CD4-positive, alpha-beta T cell treated with Interleukin-21 for 1 hour (primary cell): ENCODE measurements around the gene YBX1.
A peak's percentile ranks its signal among the peaks of the same experiment; 100 is the strongest.
"Not testable (repeated sequence)": the region's sequence is repeated elsewhere in the genome, so short reads cannot be mapped to it uniquely, and the experiment has no call there.

Experiments used
- DNase-seq: peaks from one replicate; pipeline ENCODE4 v3.0.0-alpha.2; 2020

Gene YBX1

GRCh38 chr1:42681741-42682483, at the start of gene YBX1:
Gene YBX1, plus strand, starts transcription at chr1:42682418. Its CDS starts 148 bp downstream, at chr1:42682566.
- DNase-seq: peak; percentile 99

- DNase-seq: no peak
Observed at GRCh38 chr1:42639116-42639515, 43.1 kb upstream of the YBX1 start.

DNA sequence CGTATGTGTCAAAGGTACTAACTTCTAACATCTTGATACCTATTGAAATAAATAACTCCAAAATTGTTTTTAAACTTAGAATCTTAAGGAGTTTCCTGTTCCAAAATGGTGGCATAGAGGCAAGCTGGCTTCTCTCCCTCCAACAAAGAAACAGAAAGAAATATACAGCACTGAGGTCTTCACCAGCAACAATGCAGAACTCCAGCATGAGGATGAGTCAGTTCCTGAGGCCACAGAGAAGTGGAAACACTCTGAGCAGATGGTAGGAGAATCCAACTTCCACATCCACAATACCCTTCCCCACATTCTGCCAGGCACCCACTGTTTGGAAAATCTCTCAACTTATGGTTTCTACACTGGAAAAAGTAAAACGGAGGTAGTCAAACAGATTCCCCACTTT, 36.2 kb upstream of the YBX1 start:
- DNase-seq: no peak

DNA sequence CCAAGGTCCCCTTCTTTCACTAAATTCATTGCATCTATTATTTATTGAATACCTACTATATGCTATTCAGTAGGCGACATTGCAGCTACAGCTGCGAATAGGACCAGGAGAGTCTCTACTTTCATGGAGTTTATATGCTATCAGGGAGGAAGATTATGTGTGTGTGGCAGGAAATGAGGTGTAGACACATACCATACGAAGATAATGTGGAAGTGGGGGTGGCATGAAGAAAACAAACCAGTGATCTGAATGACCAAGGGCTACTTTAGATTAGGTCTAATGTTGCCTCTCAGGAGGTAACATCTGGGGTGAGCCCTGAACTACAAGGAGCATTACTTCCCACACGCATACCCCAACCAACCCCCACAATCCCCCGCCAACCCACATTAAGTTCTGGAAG, 25.0 kb upstream of the YBX1 start:
- no peak for DNase-seq

- DNase-seq: peak; percentile 93
Observed at GRCh38 chr1:42657981-42658876, 24.0 kb upstream of the YBX1 start, which contains the start of gene PPIH. Gene PPIH, plus strand, starts transcription at chr1:42658423. Its CDS starts 24 bp downstream, at chr1:42658447.

DNA sequence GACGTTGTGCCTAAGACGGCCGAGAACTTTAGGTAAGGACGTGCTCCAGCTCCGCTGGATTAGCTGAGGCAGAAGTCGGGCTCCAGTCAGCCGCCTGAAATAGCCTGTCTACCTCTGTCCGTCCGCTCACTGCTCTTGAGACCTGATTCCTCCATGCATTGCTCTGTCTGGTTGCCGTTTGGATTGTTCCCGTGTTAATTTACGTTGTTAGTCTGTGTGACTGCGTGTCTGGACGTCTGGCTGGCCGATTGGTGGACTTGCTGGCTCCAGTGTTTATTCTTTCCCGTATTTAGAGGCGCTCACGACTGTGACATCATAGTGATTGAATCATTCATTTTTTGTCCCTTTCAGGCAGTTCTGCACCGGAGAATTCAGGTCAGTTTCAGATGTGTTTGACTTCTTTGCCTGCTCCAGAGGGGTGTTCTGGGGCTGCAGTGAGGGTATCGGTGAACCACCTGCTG, 23.3 kb upstream of the YBX1 start:
- no peak for DNase-seq

DNA sequence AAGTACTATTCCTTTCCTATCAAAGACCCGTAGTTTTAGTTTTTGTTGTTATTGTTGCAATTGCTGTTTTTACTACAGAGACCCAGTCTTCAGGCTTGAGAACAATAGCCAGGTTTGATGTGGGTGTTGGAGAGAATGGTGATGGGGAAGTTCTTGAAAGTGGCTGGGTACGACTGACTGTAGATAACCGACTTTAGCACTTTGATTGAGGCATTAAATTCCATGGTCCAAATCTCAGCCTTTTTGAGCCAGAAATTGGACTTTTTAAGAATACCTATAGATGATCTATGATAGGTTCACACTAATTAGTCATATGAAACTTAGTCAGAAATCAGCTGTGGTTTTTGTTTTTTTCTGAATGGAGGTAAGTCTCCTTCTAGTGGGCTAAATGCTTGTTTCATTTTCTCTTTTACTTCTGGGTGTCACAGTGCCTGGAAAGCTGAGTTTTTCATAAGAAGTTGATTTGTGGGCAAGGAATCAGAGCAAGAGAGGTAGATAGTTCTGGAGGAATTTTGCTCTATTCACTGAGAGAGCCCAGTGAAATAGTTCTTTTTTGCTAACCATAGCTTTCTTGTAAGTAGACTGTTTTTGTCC, 21.2 kb upstream of the YBX1 start:
- DNase-seq: no peak

- no peak for DNase-seq
Observed at GRCh38 chr1:42669936-42670335, 12.3 kb upstream of the YBX1 start.

- DNase-seq: no peak
Observed at GRCh38 chr1:42670425-42670824, 11.8 kb upstream of the YBX1 start.

- no peak for DNase-seq
Observed at GRCh38 chr1:42674214-42674613, 8.0 kb upstream of the YBX1 start.

DNA sequence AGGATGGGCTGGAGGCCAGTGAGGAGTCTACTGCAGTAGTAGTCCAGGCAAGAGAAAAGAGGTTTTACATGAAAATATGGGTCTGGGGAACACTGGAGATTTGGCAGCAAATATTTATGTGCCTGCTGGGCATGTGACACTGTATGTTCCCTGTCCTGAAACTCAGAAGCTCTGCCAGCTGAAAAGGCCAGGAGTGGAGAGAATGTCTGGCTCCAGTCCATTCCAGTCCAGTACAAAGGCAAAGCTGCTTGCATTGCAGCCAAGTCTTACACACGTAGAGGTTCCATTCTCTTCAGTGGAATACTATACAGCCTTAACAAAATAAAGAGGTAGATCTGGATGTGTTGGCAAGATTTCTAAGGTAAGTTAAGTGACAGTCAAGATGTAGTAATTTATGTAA, 7.5 kb upstream of the YBX1 start:
- DNase-seq: no peak

GRCh38 chr1:42675467-42675866, 6.8 kb upstream of the YBX1 start:
- DNase-seq: no peak

GRCh38 chr1:42676534-42677087, 5.6 kb upstream of the YBX1 start:
- DNase-seq: no peak

GRCh38 chr1:42679364-42679983, 2.7 kb upstream of the YBX1 start:
- DNase-seq: no peak

- no peak for DNase-seq
Observed at GRCh38 chr1:42680055-42680454, 2.2 kb upstream of the YBX1 start.

GRCh38 chr1:42680921-42681683, 1.1 kb upstream of the YBX1 start:
- DNase-seq: peak; percentile 33

DNA sequence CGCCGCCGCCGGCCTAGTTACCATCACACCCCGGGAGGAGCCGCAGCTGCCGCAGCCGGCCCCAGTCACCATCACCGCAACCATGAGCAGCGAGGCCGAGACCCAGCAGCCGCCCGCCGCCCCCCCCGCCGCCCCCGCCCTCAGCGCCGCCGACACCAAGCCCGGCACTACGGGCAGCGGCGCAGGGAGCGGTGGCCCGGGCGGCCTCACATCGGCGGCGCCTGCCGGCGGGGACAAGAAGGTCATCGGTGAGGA, 193 bp downstream of the YBX1 start:
- not testable (repeated sequence) for DNase-seq

DNA sequence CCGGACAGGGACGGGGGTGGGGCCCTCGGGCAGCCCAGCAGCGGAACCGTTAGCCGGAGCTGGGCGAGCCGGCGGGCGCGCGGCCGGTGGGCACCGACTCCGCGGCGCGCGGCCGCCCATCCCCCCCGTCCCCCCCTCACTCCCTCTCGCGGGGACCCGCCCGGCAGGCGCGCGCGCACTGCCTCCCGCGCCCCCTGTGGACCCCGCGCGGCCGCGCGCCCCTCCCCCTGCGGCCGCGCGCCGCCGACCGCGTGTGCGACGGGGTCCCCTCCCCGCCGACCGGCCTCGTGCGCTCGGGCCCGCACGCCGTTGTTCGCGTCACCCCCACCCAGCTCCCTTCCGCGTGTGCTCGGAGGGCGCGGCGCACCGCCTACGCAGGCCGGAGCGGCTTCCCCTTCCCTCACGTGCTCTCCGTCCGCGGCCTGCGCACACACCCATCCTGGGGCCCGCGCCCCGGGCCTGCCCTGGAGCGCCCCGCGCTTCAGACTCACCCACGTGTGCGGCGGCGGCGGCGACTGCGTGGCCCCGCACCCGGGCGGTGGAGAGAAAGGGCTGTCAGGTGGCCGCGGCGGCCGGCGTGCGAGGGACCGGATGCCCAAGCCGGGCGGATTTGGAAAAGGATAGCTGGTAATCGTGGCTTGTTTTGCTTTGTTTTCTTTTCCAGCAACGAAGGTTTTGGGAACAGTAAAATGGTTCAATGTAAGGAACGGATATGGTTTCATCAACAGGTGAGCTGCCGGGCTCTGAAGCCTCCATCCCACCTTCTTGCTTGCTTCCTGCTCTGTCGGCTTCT, 717 bp downstream of the YBX1 start:
- peak; percentile 70 for DNase-seq

GRCh38 chr1:42684139-42684538, 1.9 kb downstream of the YBX1 start:
- no peak for DNase-seq

DNA sequence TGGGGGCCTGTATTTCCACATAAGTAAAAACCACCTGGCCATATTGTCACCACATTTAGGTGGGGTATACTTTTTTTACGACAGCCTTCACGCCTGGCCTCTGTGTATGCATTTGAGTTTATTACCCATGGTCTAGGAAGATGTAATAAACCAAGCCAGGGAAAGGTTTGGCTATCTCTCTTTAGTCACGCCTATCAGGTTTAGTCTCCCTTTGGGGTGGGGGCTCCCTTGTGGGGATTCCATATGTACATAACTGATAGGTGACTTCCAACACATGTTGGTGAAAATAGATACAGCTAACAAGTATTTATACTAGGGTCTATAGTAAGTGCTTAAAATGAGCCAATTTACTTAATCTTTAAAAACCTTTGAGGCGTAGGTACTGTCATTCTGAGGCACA, 4.2 kb downstream of the YBX1 start:
- DNase-seq: no peak

GRCh38 chr1:42689912-42690311, 7.7 kb downstream of the YBX1 start:
- no peak for DNase-seq
